NT2/D1 (cell line): ENCODE measurements around the gene HLA-F.
A peak's percentile ranks its signal among the peaks of the same experiment; 100 is the strongest.

ENCODE experiments used
- DNase-seq: peaks from one replicate; pipeline ENCODE4 v3.0.0-alpha.2; 2011; ENCODE audit warnings: low read depth, low spot score
- H3K27me3 ChIP-seq: 2 replicates; pipeline ENCODE4 v1.6.0; 2011; ENCODE audit warnings: mild to moderate bottlenecking; ENCODE audit not compliant: insufficient read length, insufficient read depth
- H3K36me3 ChIP-seq: 2 replicates; pipeline ENCODE4 v1.6.1; 2011; ENCODE audit warnings: mild to moderate bottlenecking, low read length, mixed read lengths; ENCODE audit not compliant: insufficient read depth, insufficient read length
- H3K4me1 ChIP-seq: 2 replicates; pipeline ENCODE4 v1.5.1; 2011; ENCODE audit not compliant: insufficient read depth, insufficient read length
- H3K4me3 ChIP-seq: 2 replicates; pipeline ENCODE4 v1.5.1; 2011; ENCODE audit warnings: low read depth; ENCODE audit not compliant: insufficient read length
- H3K9ac ChIP-seq: 2 replicates; pipeline ENCODE4 v1.6.0; 2011; ENCODE audit warnings: low read depth; ENCODE audit not compliant: insufficient read length
- H3K9me3 ChIP-seq: 2 replicates; pipeline ENCODE4 v1.5.1; 2011; ENCODE audit warnings: mild to moderate bottlenecking, low read length; ENCODE audit not compliant: insufficient read depth
- SUZ12 ChIP-seq: IDR thresholded peaks from 2 replicates; pipeline ENCODE4 v1.6.1; 2011; ENCODE audit not compliant: insufficient read length, insufficient read depth; ENCODE audit errors: extremely low read depth
- YY1 ChIP-seq: IDR thresholded peaks from 2 replicates; pipeline ENCODE4 v1.6.1; 2011; ENCODE audit not compliant: insufficient read length, insufficient read depth
- ZNF274 ChIP-seq: IDR thresholded peaks from 2 replicates; pipeline ENCODE4 v1.6.1; 2011; ENCODE audit warnings: mild to moderate bottlenecking, low read depth, low read length

The HLA-F gene

GRCh38 chr6:29750709-29751108, 27.5 kb downstream of the HLA-F start:
- H3K4me3 ChIP-seq: no peak overlapping the region
- H3K27me3 ChIP-seq: peaks cover 60% of the 10 kb centered on the region
- no peaks in the 10 kb centered on the region for H3K9me3 ChIP-seq
- DNase-seq: no peak
- no peaks in the 10 kb centered on the region for H3K36me3 ChIP-seq
- no peak for TF ChIP-seq ZNF274
- no peak for TF ChIP-seq SUZ12
- no peak for TF ChIP-seq YY1
- H3K4me1 ChIP-seq: peaks cover 4% of the 10 kb centered on the region
- no peak overlapping the region for H3K9ac ChIP-seq

GRCh38 chr6:29751480-29751879, 28.2 kb downstream of the HLA-F start:
- Histone ChIP-seq H3K4me3 (no peak overlapping the region), H3K36me3 (no peaks in the 10 kb centered on the region), H3K9ac (no peak overlapping the region), H3K9me3 (no peaks in the 10 kb centered on the region), H3K4me1 (peaks cover 4% of the 10 kb centered on the region), H3K27me3 (peaks cover 60% of the 10 kb centered on the region)
- TF ChIP-seq YY1: no peak
- no peak for DNase-seq

- peak overlapping the region; percentile 64 for H3K9ac ChIP-seq
- H3K4me1 ChIP-seq: peaks cover under 1% of the 10 kb centered on the region
- TF ChIP-seq SUZ12 (no peak), ZNF274 (no peak), YY1 (no peak)
- no peaks in the 10 kb centered on the region for H3K36me3 ChIP-seq
- peak overlapping the region; percentile 53 for H3K4me3 ChIP-seq
- H3K27me3 ChIP-seq: peaks cover 50% of the 10 kb centered on the region
- H3K9me3 ChIP-seq: no peaks in the 10 kb centered on the region
- DNase-seq: peak; percentile 81
These were observed 29.4 kb downstream of the HLA-F start for GRCh38 chr6:29752451-29753308.

- no peaks in the 10 kb centered on the region for H3K9me3 ChIP-seq
- no peak overlapping the region for H3K9ac ChIP-seq
- no peaks in the 10 kb centered on the region for H3K36me3 ChIP-seq
- H3K4me1 ChIP-seq: no peaks in the 10 kb centered on the region
- TF ChIP-seq ZNF274 (no peak), YY1 (no peak), SUZ12 (no peak)
- peaks cover 44% of the 10 kb centered on the region for H3K27me3 ChIP-seq
- no peak for DNase-seq
- no peak overlapping the region for H3K4me3 ChIP-seq
These were observed 30.0 kb downstream of the HLA-F start for GRCh38 chr6:29753309-29753644.

- Histone ChIP-seq H3K27me3 (peaks cover 24% of the 10 kb centered on the region), H3K36me3 (no peaks in the 10 kb centered on the region), H3K4me1 (no peaks in the 10 kb centered on the region), H3K4me3 (no peak overlapping the region), H3K9me3 (no peaks in the 10 kb centered on the region), H3K9ac (no peak overlapping the region)
- DNase-seq: no peak
- TF ChIP-seq SUZ12 (no peak), YY1 (no peak), ZNF274 (no peak)
These were observed 32.1 kb downstream of the HLA-F start for GRCh38 chr6:29755295-29755871.

- DNase-seq: no peak
- H3K27me3 ChIP-seq: peaks cover 5% of the 10 kb centered on the region
- no peaks in the 10 kb centered on the region for H3K36me3 ChIP-seq
- no peaks in the 10 kb centered on the region for H3K4me1 ChIP-seq
- H3K9me3 ChIP-seq: no peaks in the 10 kb centered on the region
- no peak overlapping the region for H3K9ac ChIP-seq
- H3K4me3 ChIP-seq: no peak overlapping the region
- TF ChIP-seq YY1 (no peak), SUZ12 (no peak), ZNF274 (no peak)
These were observed 34.0 kb downstream of the HLA-F start for GRCh38 chr6:29757282-29757681.

GRCh38 chr6:29757701-29758293, 34.6 kb downstream of the HLA-F start:
- TF ChIP-seq YY1 (no peak), ZNF274 (no peak), SUZ12 (no peak)
- no peak for DNase-seq
- Histone ChIP-seq H3K36me3 (no peaks in the 10 kb centered on the region), H3K4me1 (no peaks in the 10 kb centered on the region), H3K27me3 (no peaks in the 10 kb centered on the region), H3K4me3 (no peak overlapping the region), H3K9ac (no peak overlapping the region), H3K9me3 (no peaks in the 10 kb centered on the region)
